Peyer's patch (tissue), 4 donors: Measurements from ENCODE around the gene TSN.

Experiments
- POLR2A ChIP-seq, 2 donors: fragments of 450-650 bp; IDR thresholded peaks; one replicate each; pipeline ENCODE4 v1.5.1; 2017; ENCODE audit warnings: antibody characterized with exemption in 2 of 2, mild to moderate bottlenecking in 2 of 2, moderate library complexity in 2 of 2
- TF ChIP-seq, protein P1 (sequence below), 6 experiments: fragments of 450-650 bp in 4 of 6; fragments of 200-600 bp in 2 of 6; sonication (generic) in 1 of 6; IDR thresholded peaks; one replicate each; pipeline ENCODE4 v1.5.1; 2017 to 2019; ENCODE audit warnings: antibody characterized with exemption in 6 of 6, mild to moderate bottlenecking in 3 of 6, moderate library complexity in 1 of 6

DNA sequence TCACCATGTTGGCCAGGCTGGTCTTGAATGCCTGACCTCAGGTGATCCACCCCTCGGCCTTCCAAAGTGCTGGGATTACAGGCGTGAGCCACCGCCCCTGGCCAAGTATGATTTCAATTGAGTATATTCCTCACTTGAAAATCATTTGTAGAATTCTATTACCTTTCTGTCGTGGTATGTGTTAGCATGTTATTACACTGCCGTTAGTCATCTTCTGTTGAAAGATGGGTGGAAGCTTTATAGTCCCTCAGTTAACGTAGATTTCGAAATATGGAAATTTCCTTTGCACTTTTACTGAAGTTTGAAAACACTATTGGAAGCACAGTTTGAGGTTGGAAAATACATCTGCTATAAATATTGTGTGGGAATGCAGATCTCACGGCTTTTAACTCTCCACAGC, 33.5 kb upstream of the TSN start:
- TF ChIP-seq POLR2A (IDR thresholded peaks at IDR 0.05) = no peak
- TF ChIP-seq, protein P1, sequence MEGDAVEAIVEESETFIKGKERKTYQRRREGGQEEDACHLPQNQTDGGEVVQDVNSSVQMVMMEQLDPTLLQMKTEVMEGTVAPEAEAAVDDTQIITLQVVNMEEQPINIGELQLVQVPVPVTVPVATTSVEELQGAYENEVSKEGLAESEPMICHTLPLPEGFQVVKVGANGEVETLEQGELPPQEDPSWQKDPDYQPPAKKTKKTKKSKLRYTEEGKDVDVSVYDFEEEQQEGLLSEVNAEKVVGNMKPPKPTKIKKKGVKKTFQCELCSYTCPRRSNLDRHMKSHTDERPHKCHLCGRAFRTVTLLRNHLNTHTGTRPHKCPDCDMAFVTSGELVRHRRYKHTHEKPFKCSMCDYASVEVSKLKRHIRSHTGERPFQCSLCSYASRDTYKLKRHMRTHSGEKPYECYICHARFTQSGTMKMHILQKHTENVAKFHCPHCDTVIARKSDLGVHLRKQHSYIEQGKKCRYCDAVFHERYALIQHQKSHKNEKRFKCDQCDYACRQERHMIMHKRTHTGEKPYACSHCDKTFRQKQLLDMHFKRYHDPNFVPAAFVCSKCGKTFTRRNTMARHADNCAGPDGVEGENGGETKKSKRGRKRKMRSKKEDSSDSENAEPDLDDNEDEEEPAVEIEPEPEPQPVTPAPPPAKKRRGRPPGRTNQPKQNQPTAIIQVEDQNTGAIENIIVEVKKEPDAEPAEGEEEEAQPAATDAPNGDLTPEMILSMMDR (IDR thresholded peaks at IDR 0.05) = no peak
